ENCODE results near the gene CDH15. TPM values are rescaled to one million over a fixed set of nuclear protein-coding genes. Genes with fewer than 3 reads are reported as not detected.

The CDH15 gene
- total and polyA plus RNA-seq, 2 of the 13 experiments (the other 11 are each of a cell fraction or from before 2014, with no cell fraction given), result 0.74 to 2.2 TPM

DNA sequence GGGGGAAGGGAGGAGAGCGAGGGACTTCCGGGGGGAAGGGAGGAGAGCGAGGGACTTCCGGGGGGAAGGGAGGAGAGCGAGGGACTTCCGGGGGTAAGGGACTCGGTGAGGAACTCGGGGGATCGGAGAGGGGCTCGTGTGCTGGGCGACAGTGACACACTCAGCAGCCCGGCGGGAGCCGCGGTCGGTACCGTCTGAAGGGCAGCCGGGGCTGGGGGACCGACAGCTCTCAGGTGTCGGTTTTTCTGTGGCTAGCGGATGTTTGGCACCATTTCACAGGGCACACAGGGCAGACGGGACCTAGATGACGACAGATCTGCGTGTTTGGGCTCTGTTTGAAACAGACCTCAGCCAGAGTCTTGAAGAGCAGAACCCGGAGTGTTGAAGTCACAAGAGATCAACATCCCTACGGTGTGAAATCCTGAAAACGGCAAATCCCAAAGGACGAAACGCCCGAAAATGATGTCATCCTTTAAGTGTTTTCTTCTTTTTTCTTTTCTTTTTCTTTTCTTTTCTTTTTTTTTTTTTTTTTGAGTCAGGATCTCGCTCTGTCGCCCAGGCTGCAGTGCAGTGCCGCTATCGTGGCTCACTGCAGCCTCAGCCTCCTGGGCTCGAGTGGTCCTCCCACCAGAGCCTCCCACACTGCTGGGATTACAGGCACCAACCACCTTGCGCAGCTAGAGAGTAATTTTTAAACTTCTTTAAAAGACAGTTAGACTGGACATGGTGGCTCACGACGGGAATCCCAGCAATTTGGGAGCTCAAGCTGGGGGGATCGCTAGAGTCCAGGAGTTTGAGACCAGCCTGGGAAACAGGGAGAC is 69.8 kb downstream of the CDH15 start (continued):
- TF ChIP-seq TSC22D2 (CRISPR knock-in tag; IDR thresholded peaks at IDR 0.05; ENCODE audit: borderline replicate concordance) (peak; percentile 66; the same call in 1 of the 2 replicates), GPN1 (CRISPR knock-in tag; IDR thresholded peaks at IDR 0.05; ENCODE audit: borderline replicate concordance) (no peak), SALL1 (CRISPR knock-in tag; IDR thresholded peaks at IDR 0.05) (peak; percentile 75), ZFYVE20 (CRISPR knock-in tag; IDR thresholded peaks at IDR 0.05; ENCODE audit: borderline replicate concordance, low read depth) (no peak), RBAK (CRISPR knock-in tag; IDR thresholded peaks at IDR 0.05) (no peak), SAP130 (CRISPR knock-in tag; IDR thresholded peaks at IDR 0.05; ENCODE audit: low read depth) (peak; percentile 97), MXD4 (CRISPR knock-in tag; IDR thresholded peaks at IDR 0.05) (no peak), ZNF326 (CRISPR knock-in tag; IDR thresholded peaks at IDR 0.05; ENCODE audit: borderline replicate concordance) (no peak), MBNL3 (CRISPR knock-in tag; conservative IDR thresholded peaks at IDR 0.05) (no peak), RORA (CRISPR knock-in tag; IDR thresholded peaks at IDR 0.05) (no peak), ETV6 (CRISPR knock-in tag; conservative IDR thresholded peaks at IDR 0.05) (peak; percentile 88), POLR2AphosphoS2 (IDR thresholded peaks at IDR 0.05; ENCODE audit: low read depth, low read length) (0 out of 2 replicates have a peak, but pooled peaks have one; percentile 41), ZC3H13 (CRISPR knock-in tag; IDR thresholded peaks at IDR 0.05) (no peak; the same call in 1 of the 2 replicates), RBFOX2 (IDR thresholded peaks at IDR 0.05; ENCODE audit: low read depth, low read length) (peak; percentile 93), POLR2AphosphoS5 (IDR thresholded peaks at IDR 0.05; ENCODE audit: low read depth, low read length) (peak; percentile 93), ISX (CRISPR knock-in tag; conservative IDR thresholded peaks at IDR 0.05) (peak; percentile 84), KAT8 (CRISPR knock-in tag; IDR thresholded peaks at IDR 0.05) (peak; percentile 98), ARNT (IDR thresholded peaks at IDR 0.05) (no peak)
- TF ChIP-seq, protein P1, sequence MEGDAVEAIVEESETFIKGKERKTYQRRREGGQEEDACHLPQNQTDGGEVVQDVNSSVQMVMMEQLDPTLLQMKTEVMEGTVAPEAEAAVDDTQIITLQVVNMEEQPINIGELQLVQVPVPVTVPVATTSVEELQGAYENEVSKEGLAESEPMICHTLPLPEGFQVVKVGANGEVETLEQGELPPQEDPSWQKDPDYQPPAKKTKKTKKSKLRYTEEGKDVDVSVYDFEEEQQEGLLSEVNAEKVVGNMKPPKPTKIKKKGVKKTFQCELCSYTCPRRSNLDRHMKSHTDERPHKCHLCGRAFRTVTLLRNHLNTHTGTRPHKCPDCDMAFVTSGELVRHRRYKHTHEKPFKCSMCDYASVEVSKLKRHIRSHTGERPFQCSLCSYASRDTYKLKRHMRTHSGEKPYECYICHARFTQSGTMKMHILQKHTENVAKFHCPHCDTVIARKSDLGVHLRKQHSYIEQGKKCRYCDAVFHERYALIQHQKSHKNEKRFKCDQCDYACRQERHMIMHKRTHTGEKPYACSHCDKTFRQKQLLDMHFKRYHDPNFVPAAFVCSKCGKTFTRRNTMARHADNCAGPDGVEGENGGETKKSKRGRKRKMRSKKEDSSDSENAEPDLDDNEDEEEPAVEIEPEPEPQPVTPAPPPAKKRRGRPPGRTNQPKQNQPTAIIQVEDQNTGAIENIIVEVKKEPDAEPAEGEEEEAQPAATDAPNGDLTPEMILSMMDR (CRISPR knock-in tag; IDR thresholded peaks at IDR 0.05), result no peak
- TF ChIP-seq, protein P2, sequence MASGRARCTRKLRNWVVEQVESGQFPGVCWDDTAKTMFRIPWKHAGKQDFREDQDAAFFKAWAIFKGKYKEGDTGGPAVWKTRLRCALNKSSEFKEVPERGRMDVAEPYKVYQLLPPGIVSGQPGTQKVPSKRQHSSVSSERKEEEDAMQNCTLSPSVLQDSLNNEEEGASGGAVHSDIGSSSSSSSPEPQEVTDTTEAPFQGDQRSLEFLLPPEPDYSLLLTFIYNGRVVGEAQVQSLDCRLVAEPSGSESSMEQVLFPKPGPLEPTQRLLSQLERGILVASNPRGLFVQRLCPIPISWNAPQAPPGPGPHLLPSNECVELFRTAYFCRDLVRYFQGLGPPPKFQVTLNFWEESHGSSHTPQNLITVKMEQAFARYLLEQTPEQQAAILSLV (CRISPR knock-in tag; IDR thresholded peaks at IDR 0.05; ENCODE audit: borderline replicate concordance), result peak; percentile 94
- TF ChIP-seq, protein P3, sequence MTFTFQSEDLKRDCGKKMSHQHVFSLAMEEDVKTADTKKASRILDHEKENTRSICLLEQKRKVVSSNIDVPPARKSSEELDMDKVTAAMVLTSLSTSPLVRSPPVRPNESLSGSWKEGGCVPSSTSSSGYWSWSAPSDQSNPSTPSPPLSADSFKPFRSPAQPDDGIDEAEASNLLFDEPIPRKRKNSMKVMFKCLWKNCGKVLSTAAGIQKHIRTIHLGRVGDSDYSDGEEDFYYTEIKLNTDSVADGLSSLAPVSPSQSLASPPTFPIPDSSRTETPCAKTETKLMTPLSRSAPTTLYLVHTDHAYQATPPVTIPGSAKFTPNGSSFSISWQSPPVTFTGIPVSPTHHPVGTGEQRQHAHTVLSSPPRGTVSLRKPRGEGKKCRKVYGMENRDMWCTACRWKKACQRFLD (CRISPR knock-in tag; IDR thresholded peaks at IDR 0.05; ENCODE audit: borderline replicate concordance), result peak; percentile 92; the same call in 1 of the 2 replicates
- TF ChIP-seq, protein P4, sequence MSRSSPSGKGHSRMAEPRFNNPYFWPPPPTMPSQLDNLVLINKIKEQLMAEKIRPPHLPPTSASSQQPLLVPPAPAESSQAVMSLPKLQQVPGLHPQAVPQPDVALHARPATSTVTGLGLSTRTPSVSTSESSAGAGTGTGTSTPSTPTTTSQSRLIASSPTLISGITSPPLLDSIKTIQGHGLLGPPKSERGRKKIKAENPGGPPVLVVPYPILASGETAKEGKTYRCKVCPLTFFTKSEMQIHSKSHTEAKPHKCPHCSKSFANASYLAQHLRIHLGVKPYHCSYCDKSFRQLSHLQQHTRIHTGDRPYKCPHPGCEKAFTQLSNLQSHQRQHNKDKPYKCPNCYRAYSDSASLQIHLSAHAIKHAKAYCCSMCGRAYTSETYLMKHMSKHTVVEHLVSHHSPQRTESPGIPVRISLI (CRISPR knock-in tag; IDR thresholded peaks at IDR 0.05; ENCODE audit: borderline replicate concordance), result peak; percentile 55; the same call in 1 of the 2 replicates
- TF ChIP-seq, protein P5, sequence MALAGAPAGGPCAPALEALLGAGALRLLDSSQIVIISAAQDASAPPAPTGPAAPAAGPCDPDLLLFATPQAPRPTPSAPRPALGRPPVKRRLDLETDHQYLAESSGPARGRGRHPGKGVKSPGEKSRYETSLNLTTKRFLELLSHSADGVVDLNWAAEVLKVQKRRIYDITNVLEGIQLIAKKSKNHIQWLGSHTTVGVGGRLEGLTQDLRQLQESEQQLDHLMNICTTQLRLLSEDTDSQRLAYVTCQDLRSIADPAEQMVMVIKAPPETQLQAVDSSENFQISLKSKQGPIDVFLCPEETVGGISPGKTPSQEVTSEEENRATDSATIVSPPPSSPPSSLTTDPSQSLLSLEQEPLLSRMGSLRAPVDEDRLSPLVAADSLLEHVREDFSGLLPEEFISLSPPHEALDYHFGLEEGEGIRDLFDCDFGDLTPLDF (CRISPR knock-in tag; IDR thresholded peaks at IDR 0.05), result no peak
